ENCODE measurements around the gene TPRG1L.

The TPRG1L gene

GRCh38 chr1:3617806-3618345 is 6.9 kb upstream of the TPRG1L start:
- TF ChIP-seq CTCF (IDR thresholded peaks at IDR 0.05; ENCODE audit: insufficient read depth, low read length, poor library complexity, severe bottlenecking) (no peak), EZH2phosphoT487 (conservative IDR thresholded peaks at IDR 0.05; ENCODE audit: low read length) (no peak)
- H2AFZ ChIP-seq (ENCODE audit: low read depth, low read length, severe bottlenecking): no peak overlapping the region
- no peaks in the 10 kb centered on the region for H3F3A ChIP-seq (ENCODE audit: insufficient read depth)
- H3K27ac ChIP-seq (ENCODE audit: low read depth, low read length): no peak overlapping the region
- no peaks in the 10 kb centered on the region for H4K20me1 ChIP-seq (ENCODE audit: low read depth, low read length)
- H3K9me3 ChIP-seq (ENCODE audit: insufficient read depth, low read length): no peaks in the 10 kb centered on the region
- no peak overlapping the region for H3K4me2 ChIP-seq (ENCODE audit: low read depth, low read length, poor library complexity, severe bottlenecking)
- no peak overlapping the region for H3K4me3 ChIP-seq (ENCODE audit: insufficient read depth, low read length, poor library complexity, severe bottlenecking)
- H3K9me2 ChIP-seq (replicated peaks; ENCODE audit: insufficient read depth, low read length): no peaks in the 10 kb centered on the region
- H3K79me2 ChIP-seq (ENCODE audit: insufficient read depth, low read length): no peaks in the 10 kb centered on the region
- no peaks in the 10 kb centered on the region for H3K27me3 ChIP-seq (ENCODE audit: low read length)
- no peaks in the 10 kb centered on the region for H3K36me3 ChIP-seq (ENCODE audit: low read length)
- H3K9ac ChIP-seq (ENCODE audit: low read length): no peak overlapping the region

- no peaks in the 10 kb centered on the region for H3K27me3 ChIP-seq (ENCODE audit: low read length)
- no peaks in the 10 kb centered on the region for H3K9me3 ChIP-seq (ENCODE audit: insufficient read depth, low read length)
- H3K9ac ChIP-seq (ENCODE audit: low read length): no peak overlapping the region
- no peaks in the 10 kb centered on the region for H3K79me2 ChIP-seq (ENCODE audit: insufficient read depth, low read length)
- TF ChIP-seq EZH2phosphoT487 (conservative IDR thresholded peaks at IDR 0.05; ENCODE audit: low read length) (no peak), CTCF (IDR thresholded peaks at IDR 0.05; ENCODE audit: insufficient read depth, low read length, poor library complexity, severe bottlenecking) (no peak)
- H3K9me2 ChIP-seq (replicated peaks; ENCODE audit: insufficient read depth, low read length): no peaks in the 10 kb centered on the region
- H4K20me1 ChIP-seq (ENCODE audit: low read depth, low read length): no peaks in the 10 kb centered on the region
- H3K36me3 ChIP-seq (ENCODE audit: low read length): no peaks in the 10 kb centered on the region
- H3K27ac ChIP-seq (ENCODE audit: low read depth, low read length): no peak overlapping the region
- H3F3A ChIP-seq (ENCODE audit: insufficient read depth): no peaks in the 10 kb centered on the region
- H2AFZ ChIP-seq (ENCODE audit: low read depth, low read length, severe bottlenecking): no peak overlapping the region
- no peak overlapping the region for H3K4me2 ChIP-seq (ENCODE audit: low read depth, low read length, poor library complexity, severe bottlenecking)
- H3K4me3 ChIP-seq (ENCODE audit: insufficient read depth, low read length, poor library complexity, severe bottlenecking): no peak overlapping the region
Measured at GRCh38 chr1:3618531-3618880, 6.3 kb upstream of the TPRG1L start.

GRCh38 chr1:3618881-3619671 is 5.7 kb upstream of the TPRG1L start:
- Histone ChIP-seq H3K9ac (ENCODE audit: low read length) (no peak overlapping the region), H4K20me1 (ENCODE audit: low read depth, low read length) (no peaks in the 10 kb centered on the region), H3F3A (ENCODE audit: insufficient read depth) (no peaks in the 10 kb centered on the region), H3K9me2 (replicated peaks; ENCODE audit: insufficient read depth, low read length) (no peaks in the 10 kb centered on the region), H3K4me3 (ENCODE audit: insufficient read depth, low read length, poor library complexity, severe bottlenecking) (no peak overlapping the region), H3K27me3 (ENCODE audit: low read length) (no peaks in the 10 kb centered on the region), H3K79me2 (ENCODE audit: insufficient read depth, low read length) (no peaks in the 10 kb centered on the region), H3K27ac (ENCODE audit: low read depth, low read length) (no peak overlapping the region), H2AFZ (ENCODE audit: low read depth, low read length, severe bottlenecking) (no peak overlapping the region), H3K4me2 (ENCODE audit: low read depth, low read length, poor library complexity, severe bottlenecking) (no peak overlapping the region), H3K36me3 (ENCODE audit: low read length) (no peaks in the 10 kb centered on the region), H3K9me3 (ENCODE audit: insufficient read depth, low read length) (no peaks in the 10 kb centered on the region)
- TF ChIP-seq CTCF (IDR thresholded peaks at IDR 0.05; ENCODE audit: insufficient read depth, low read length, poor library complexity, severe bottlenecking) (peak; percentile 25), EZH2phosphoT487 (conservative IDR thresholded peaks at IDR 0.05; ENCODE audit: low read length) (no peak)

All from SU-DHL-6 (cell line).